DMS53 treated with DMSO at 0.1 percent for 48 hours (cell line): ENCODE results near the gene TCIRG1.

Source experiments
- DNase-seq: peaks from one replicate; lab custom pipeline; 2025; ENCODE audit not compliant: unreplicated experiment; lab: John Stamatoyannopoulos, UW

Gene TCIRG1

DNA sequence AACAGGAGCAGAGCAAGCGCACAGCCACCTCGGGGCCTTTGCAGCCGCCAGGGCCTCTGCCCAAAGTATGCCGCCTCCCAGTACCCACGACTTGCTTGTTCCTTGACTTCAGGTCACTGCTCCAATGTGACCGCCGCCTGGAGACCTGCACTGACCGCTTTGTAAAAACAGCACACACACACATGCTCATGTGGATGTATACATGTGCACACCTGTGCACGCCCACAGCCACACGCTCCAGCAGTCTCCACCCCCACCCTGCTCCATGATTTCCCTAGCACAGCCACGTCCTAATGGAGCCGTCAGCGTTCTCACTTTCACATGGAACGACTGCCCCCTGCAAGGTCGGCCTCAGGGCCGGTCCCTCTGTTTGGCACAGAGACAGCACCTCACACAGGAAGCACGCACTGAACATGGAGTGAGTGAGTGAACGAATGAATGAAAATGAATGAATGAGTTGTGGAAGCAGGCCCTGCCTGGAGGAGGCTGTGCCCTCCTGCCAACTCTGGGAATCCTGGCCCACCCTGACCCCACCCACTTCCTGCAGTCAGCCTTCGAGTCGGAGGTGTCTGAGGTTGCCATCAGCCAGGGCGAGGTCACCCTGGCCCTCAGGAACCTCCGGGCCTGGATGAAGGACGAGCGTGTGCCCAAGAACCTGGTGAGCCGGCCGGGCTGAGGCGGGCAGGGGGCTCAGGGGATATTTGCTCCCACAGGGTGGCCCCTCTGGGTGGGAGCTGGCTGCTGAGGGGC lies 20.7 kb upstream of the TCIRG1 start:
- DNase-seq, result no peak

GRCh38 chr11:68018730-68019190 lies 20.1 kb upstream of the TCIRG1 start:
- DNase-seq, result no peak

- no peak for DNase-seq
Measured at GRCh38 chr11:68019486-68019885, 19.3 kb upstream of the TCIRG1 start.

DNA sequence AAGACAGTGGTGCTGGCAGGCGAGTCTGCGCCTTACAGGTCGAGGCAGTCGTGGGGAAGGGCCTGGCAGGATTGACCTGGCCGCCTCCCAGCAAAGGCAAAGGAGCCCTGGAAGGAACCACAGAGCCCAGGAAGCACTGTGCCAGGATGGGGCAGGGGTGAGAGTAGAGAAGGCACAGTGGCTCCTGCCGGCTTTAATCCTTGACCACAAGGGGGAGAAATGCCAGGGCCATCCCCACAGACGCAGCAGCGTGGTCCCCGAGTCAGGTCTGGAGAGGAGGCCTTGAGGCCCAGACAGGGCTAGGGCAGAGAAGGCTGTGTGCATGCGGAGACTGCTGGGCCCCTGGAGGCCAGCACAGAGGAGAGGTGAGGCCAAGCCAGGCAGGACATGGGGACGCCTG lies 18.2 kb upstream of the TCIRG1 start:
- DNase-seq, result no peak

DNA sequence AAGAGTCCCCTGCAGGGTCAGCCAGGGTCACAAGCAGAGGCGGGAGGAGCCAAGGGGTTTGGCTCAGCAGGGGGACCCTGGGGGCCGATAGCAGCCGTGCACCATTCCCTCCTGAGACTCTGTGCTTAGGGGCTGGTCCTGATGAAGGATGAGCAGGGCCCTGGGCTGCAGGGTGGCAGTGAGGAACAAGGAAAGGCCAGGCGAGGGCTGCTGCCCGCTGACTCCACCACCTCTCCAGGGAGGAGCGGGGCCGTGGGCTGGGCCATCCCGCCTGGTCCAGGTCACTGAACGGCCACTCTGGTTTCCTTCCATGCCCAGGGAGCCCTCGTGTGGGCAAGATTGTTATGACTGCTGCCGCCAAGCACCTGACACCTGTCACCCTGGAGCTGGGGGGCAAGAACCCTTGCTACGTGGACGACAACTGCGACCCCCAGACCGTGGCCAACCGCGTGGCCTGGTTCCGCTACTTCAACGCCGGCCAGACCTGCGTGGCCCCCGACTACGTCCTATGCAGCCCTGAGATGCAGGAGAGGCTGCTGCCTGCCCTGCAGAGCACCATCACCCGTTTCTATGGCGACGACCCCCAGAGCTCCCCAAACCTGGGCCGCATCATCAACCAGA lies 17.5 kb upstream of the TCIRG1 start:
- peak; percentile 61 for DNase-seq

- no peak for DNase-seq
Measured at GRCh38 chr11:68022531-68022930, 16.3 kb upstream of the TCIRG1 start.

DNA sequence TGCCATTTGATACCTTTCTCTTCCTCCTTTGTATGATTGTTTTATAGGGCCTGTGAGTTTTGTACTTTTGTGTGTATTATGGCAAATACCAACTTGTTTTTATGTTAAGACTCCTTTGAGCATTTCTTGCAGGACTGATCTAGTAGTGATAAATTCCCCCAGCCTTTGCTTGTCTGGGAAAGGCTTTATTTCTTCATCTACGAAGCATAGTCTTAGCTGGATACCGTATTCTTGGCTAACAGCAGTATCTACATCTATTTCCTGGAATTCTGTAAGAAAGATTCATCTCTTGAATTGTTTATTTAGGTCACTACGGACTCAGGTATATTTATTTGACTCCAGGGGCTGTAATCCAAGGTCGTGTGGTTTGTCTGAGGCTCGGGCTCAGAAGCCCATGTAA lies 14.3 kb upstream of the TCIRG1 start:
- DNase-seq, result no peak

DNA sequence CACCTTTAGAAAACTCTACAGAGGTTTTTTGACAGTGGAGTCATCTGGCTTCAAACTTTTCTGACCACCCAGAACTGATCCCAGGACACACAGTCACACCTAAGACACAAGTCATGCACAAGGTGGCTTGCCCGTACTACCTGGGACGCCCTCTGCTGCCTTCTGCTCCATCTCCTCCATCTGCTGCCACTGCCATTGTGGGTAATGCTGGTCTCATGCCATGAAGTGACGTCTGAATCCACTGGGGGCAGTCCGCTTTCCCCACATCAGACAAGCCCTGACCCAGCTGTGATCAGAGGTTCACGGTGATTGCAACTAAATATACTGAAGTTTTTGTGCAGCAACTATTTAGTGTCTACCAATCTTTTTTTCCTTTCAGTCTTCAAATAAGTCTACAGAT lies 13.8 kb upstream of the TCIRG1 start:
- no peak for DNase-seq

DNA sequence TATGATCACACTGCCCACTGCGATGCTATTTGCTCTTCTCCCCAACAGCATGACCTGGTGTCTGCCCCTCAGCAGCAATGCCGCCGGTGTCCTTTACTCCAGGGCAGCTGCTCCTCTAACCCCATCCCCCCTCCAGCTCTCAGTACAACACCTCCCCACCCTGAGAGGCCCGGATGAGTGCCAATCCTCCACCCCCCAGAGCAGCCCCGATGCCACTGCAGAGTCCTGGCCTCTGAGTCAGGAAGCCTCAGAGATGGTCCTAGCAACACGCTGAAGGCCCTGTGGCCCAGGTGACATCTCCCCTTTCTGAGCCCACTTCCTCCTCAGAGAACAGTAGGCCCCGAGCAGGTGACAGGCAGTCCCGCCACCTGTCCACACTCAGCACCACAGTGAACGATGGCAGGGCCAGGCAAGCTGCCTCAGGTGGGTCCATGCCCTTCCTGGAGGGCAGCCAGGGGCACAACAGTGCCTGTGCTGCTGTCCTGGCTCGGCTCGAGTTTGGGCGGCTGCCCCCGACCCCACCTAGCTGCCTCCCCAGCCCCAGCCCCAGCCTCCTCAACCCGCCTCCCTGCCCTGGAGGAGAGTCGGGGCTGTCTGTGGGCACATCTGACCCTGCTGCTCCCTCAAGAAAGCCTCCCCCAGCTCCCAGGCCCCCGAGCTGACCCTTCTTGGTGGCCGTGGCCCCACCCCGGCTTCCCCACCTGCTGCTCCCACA lies 12.3 kb upstream of the TCIRG1 start:
- DNase-seq, result peak; percentile 53

DNA sequence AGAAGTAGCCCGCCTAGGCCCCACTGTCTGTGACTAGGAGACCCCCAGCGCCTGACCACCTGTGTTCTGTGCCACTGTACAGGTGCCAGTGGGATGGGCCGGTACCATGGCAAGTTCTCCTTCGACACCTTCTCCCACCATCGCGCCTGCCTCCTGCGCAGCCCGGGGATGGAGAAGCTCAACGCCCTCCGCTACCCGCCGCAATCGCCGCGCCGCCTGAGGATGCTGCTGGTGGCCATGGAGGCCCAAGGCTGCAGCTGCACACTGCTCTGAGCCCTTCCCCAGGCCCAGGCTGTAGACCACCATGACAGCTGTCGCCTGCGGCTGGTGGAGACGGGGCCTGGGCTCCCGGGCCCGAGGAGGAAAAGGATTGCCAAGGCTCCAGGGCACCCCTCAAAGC lies 11.2 kb upstream of the TCIRG1 start:
- DNase-seq, result no peak

GRCh38 chr11:68028802-68029545 lies 9.9 kb upstream of the TCIRG1 start:
- no peak for DNase-seq

DNA sequence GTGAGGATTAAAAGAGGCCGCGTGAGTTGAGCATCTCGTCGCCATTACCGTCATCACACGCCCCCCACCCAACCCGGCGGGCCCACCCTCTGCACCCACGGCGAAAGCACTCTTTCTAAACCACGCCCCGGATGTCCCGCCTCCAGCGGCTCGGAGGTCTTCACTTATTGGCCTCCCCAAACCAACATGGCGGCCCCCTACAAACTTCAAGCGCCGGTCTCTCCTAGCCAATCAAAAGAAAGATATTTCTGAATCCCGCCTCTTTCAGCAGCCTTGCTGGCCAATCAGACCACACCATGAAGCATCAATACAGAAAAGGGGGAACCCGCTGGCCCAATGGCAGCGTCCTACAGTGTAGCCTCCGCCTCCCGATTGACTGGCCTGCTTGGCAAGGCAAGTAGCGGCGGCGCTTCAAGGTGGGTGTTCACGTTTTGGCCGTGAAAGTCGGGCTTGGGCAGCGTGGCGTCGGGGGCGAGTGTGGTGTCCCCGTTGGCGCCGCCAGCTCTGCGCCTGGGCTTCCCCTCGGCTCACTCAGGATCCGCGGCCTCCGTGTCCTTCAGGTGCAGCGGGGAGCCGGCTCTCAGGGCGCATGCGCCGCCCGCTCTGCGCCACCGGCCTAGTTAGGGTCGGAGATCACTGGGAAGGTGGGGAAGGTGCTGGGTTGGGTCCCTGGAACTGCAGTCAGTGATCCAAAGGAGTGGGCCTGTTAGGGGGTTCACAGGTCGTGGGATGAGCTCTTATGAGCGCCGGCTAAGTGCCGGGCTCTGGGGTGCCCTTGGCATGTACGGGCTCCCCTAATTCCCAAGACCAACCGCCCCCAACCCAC lies 8.3 kb upstream of the TCIRG1 start, which contains the start of gene NDUFS8:
Gene NDUFS8 (plus strand): TSS at position 364 of the 826 bp plus-strand sequence. CDS start 1,471 bp downstream, outside the sequence.
- peak; percentile 100 for DNase-seq

GRCh38 chr11:68031144-68031464 lies 7.7 kb upstream of the TCIRG1 start:
- DNase-seq, result no peak

DNA sequence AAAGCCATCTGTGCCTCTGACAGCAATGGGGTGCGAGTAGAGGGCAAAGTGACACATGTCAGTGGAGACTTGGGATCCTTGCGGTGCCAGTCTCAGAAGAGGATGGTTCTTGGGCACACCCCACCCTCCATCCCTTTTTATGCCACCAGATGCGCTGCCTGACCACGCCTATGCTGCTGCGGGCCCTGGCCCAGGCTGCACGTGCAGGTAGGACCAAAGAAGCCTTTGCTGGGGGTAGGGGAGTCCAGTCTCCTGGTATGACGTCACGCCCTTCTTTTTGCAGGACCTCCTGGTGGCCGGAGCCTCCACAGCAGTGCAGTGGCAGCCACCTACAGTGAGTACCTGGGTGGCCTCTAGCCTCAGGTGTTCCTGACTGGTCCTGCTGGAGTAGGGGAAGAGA lies 6.8 kb upstream of the TCIRG1 start:
- no peak for DNase-seq

DNA sequence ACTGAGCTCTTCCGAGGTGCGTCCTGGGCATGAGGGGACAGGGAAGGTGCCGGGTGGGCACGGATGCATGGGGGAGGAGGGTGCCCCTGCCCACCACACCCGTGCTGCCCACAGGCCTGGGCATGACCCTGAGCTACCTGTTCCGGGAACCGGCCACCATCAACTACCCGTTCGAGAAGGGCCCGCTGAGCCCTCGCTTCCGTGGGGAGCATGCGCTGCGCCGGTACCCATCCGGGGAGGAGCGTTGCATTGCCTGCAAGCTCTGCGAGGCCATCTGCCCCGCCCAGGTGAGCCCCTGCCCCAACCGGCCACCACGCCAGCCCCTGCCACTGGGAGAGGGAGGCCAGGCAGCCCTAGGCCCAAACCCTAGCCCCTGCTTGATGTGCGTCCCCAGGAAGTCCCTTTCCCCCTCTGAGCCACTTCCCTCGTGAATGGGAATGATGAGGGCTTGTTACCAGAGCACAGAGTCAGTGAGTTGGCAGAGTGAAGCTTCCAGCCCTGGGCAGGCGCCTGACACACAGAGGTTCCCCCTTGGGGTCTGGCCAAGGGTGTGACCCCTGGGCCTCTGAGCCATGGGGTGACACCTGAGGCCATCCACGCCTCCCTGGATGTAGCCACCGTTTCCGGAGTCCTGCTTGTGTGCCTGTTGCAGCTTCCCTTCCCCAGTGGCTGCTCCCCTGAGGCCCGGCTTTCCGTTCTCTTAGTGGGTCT lies 5.7 kb upstream of the TCIRG1 start:
- DNase-seq, result no peak

DNA sequence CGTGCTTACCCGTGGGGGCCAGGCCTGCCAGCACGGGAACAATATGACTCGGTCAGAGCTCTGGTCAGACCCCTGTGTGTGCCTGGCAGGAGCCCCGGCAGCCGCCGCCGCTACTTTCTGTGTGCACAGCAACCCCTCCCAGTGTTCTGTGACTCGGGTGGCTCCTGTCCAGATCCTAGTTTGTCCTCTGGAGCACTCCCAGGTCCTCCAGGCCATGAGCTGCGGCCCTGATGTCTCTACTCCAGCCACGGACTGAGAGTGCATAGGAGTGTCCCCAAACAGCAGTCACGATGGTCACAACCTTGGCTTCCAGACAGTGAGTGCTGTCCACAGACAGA lies 5.1 kb upstream of the TCIRG1 start:
- DNase-seq, result no peak

DNA sequence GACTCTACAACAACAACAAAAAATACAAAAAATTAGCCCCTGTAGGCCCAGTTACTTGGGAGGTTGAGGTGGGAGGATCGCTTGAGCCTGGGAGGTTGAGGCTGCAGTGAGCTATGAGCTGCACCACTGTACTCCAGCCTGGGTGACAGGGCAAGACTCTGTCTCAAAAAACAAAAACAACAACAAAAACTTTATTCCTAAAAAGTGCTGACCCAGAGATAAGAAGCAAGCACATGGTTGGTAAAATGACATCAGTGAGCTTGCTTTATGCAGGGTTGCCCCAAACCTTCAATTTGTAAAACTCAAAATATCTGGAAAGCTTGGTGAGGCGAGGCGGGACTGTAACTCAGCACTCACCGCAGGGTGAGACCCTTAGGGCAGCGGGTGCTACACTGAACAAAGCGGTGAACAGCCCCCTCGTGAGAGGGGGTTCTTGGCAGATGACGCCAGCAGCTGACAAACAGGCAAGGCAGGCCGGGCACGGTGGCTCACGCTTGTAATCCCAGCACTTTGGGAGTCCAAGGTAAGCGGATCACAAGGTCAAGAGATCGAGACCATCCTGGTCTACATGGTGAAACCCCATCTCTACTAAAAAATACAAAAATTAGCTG lies 3.5 kb upstream of the TCIRG1 start:
- no peak for DNase-seq

GRCh38 chr11:68036141-68036716 lies 2.6 kb upstream of the TCIRG1 start:
- DNase-seq, result no peak

DNA sequence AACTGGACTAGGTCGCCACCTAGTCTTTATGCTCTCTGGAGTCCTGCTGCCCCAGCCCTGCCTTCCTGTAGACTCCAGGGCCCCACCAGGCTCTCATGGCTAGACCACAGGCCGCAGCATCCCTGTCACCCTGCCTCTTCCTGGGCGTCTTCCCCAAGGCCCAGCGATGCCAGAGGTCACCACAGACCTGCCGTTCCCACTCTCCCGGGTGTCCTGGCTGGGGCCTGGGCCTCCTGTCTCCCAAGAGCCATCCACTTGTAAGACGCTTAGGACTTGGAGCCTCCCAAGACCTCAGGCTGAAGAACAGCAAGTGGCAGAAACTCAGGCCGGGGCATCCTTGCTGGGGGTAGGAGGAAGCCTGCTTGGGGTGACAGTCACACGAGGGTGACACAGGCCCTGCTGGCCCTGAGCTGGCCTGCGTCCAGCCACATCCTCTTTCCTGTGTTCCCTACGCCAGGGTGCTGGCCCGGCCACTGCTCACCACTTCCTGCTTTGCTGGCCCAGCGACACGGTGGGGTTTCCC lies 2.0 kb upstream of the TCIRG1 start:
- DNase-seq, result no peak
